COR-L47 (cell line): ENCODE results near the gene KCNJ12.
"Not testable (repeated sequence)": the region's sequence is repeated elsewhere in the genome, so short reads cannot be mapped to it uniquely, and the experiment has no call there.

ENCODE experiments used
- DNase-seq: peaks from one replicate; lab custom pipeline; 2025; lab: John Stamatoyannopoulos, UW

The KCNJ12 gene

GRCh38 chr17:21376081-21376758 lies at the start of gene KCNJ12:
TSS of gene KCNJ12 (plus strand) at chr17:21376357. CDS start at chr17:21415343, 38,986 bp downstream.
- no peak for DNase-seq

DNA sequence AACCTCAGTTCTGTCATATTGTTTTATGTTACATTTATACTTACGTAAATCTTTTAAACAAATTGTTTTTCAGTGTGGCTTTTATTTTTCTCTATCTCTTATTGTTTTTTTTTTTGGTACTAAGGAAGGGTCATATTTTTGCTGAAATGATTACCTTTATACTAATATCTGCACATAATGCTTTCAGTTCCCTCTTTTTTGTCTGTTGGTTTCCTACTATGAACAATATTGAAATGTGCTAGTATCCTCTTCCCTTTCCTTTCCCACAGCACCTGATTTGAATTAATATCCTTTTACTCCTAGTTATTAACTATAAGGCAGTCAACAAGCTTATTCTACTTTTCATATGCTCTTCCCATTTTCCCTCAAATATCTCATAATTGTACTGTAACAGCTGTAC lies 48.2 kb upstream of the KCNJ12 start:
- DNase-seq: not testable (repeated sequence)

DNA sequence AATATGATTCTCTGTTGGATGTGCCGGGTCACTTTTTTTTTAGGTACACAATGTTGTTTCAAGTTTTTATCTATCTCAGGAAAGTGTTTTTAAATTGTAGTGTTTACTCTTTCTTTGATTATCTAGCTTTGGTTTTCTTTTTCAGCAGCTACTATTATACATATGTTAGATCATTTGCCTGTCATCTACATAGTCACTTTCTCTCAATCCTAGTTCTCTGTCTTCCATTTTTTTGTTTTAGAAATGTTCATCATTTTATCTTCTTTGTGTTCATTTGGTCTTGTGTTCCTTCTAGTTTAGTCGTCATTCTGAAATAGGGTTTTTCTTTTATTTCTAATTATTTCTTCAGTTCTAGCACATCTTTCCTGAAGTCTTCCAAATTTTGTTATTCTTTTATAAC lies 47.4 kb upstream of the KCNJ12 start:
- not testable (repeated sequence) for DNase-seq

DNA sequence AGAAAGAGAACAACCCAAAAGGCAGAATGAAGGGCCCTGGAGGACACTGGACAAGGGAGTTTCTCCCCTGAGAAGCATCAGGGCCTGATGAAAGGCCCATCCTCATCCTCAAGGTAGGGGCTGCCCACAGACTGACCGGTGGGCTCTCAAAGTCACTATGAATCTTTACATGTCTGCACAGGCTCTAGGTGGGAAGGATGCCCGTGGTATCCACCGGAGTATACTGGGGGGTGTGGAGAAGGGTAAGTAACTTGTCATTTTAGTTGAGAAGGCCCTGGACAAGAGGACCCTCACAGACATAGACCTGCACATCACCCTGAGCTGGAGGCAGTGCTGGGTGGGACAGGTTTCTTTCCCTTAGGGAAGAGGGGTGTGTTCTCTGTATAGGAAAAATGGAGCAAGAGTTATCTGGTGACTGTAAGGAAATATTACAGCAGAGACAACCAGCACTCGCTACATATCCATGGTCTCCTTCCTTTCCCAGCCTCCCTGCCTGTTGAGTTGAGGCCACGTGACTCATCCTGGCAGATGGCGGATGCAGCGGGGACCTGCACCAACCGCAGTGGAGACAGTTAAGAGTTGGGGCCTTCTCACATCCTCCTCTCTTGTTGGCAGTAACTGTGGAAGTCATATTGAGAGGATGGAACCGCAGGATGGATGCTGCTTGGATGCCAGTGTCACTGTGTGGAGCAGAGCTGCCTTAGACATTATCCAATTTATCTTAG lies 45.6 kb upstream of the KCNJ12 start:
- DNase-seq: no peak

DNA sequence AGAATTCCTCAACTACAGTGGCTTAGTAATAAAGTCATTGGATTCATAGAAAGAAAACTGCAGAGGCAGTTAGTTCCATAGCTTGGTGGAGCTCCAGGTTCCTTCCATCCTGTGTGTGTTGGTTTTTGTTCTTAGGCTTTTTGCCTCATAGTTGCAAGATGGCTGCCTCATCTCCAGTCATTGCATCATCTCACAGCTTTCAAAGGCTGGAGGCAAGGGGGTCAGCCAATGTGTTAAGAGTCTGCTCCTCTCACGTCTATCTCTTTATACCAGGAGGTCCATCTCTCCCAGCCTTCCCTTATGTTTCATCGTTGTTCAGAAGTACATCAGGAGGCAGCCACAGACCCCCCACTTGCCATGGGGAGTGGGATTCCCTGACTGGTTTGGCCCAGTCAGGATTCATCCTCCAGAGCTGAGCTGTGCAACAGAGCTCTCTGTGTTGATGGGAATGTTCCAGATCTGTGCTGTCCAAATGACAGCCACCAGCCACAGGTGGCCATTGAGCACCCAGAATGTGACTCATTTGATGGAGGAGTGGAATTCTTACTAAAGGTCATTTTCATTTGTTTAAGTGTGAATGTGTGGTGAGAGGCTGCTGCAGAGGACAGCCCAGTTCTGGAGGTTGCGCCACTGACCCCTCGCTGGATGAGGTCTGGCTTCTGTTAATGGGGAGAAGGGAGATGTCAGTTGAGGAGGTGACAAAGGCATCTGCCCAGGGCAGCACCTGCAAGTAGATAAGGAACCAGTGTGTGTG lies 39.4 kb upstream of the KCNJ12 start:
- DNase-seq: not testable (repeated sequence)

DNA sequence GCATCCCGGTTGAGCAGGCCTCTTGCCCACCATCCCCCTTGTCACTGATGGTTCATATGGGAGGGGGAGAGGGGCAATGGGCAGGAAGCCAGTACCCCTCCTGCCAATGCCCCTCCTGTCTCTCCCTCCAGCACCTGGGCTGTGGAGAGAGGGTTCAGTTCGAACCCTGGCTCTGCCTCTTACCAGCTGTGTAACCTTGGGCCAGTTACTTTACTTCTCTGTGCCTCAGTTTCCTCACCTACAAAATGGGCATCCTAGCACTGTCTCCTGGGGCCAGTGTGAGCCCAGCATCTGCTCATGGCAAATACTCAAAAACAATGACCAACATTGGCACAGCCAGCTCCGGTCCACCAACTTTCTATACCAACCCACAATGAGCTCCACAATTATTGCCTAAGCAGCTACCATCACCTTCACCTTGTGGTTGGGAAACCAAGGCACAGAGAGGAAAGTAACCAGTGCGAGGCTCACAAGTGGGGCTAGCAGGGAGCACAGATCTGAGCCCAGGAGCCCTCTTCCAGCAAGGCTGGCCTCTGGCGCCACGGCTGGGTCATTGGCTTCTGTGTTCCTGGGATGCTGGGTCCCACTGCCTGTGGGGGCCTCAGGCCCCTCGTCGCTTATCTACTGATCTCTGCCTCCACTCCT lies 38.1 kb upstream of the KCNJ12 start:
- not testable (repeated sequence) for DNase-seq

DNA sequence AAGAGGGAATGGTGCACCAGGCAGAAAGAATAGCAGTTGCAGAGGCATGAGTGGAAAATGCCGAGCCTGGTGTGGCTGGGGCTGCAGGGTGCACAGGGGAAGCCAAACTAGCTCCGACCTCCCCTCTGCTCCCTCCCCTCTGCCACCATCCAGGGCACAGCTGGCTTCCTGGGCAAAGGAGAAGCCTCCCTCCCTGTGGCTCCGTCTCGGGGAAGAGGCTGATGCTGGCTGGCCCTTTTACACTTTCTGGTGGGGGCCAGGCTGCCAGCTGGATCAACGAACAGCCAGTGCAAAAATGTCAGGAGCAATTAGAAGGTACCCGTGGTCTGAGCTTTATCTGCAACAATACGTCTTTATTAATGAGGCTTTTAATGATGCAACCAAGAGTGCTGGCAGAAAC lies 37.1 kb upstream of the KCNJ12 start:
- DNase-seq: no peak

DNA sequence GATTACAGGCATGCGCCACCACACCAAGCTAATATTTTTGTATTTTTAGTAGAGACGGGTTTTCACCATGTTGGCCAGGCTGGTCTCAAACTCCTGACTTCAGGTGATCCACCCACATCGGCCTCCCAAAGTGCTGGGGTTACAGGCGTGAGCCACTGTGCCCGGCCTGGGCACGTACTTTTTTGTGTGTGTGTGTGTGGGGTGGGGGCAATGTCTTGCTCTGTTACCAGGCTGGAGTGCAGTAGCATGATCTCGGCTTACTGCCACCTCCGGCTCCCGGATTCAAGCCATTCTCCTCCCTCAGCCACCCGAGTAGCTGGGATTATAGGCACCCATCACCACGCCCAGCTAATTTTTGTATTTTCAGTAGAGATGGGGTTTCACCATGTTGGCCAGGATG lies 36.6 kb upstream of the KCNJ12 start:
- DNase-seq: not testable (repeated sequence)

- not testable (repeated sequence) for DNase-seq
These were observed 35.8 kb upstream of the KCNJ12 start for GRCh38 chr17:21340407-21340806.

- not testable (repeated sequence) for DNase-seq
These were observed 34.9 kb upstream of the KCNJ12 start for GRCh38 chr17:21341279-21341678.

DNA sequence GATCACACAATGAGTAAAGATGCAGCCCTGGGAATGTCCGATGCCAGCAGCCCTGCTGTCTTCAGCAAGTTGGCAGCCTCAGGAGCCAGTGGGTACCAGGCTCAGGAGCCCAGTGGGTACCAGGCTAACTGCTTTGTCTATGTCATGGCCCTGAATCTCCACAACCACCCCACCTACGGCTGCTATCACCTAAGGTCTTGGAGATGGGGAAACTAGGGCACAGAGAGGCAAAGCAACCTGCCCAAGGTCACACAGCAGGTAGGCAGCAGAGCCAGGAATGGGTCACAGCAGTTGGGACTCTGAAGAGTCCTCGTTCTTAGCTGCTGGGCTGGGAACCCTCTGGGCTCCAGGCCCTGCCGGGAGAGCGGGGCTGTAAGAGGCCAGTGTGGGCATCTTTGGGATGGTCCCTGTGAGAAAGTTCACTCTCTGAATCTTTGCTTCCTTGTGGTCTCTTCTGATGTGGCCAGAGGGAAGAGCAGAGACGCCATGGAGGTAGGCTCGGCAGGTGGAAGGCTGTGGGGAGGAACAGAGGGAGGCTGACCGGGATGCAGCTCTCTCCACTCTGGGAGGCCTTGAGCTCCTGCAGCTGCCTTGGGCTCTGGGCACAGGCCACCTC lies 34.1 kb upstream of the KCNJ12 start:
- DNase-seq: not testable (repeated sequence)

DNA sequence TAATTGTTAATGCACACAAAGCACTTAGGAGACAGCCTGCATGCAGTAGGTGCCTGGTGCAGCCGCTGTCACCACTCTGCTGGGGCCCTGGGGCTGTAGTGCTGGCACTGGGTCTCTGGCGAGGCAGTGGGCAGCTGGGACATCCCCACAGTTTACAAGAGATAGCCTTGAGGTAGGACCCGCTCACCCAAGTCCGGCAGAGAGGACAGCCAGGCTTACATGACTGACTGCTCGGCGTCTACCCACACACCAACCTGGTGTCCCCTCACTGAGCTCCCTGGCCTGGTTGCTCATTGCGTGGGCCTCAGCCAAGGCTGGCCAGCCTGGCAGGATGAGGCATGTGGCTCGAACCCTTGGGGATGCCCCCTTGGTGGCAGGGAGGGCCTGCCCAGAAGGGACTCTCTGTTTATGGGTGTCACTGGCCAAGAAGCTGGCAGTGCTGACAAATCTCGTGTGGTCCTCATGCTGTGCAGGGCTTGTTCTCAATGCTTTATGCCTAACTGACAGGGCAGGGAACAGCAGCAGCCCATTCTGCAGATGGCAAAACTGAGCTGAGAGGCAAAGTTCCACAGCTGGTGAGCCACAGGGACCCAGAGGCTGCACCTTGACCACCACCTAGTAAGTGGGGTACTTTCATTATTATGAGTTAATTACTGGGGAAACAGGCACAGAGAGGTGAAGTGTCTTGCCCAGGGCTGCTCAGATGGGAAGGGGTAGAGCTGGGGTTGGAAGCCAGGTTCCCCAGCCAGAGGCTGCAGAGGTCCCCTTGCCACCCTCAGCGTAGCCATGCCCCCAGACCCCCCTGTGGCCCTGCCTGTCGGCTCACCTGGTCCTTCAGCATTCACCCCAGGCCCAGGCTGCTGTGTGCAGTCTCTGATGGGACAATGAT lies 32.9 kb upstream of the KCNJ12 start:
- DNase-seq: not testable (repeated sequence)

- not testable (repeated sequence) for DNase-seq
These were observed 31.4 kb upstream of the KCNJ12 start for GRCh38 chr17:21344801-21345200.

- no peak for DNase-seq
These were observed 30.9 kb upstream of the KCNJ12 start for GRCh38 chr17:21345236-21345635.

- not testable (repeated sequence) for DNase-seq
These were observed 30.1 kb upstream of the KCNJ12 start for GRCh38 chr17:21346107-21346506.

DNA sequence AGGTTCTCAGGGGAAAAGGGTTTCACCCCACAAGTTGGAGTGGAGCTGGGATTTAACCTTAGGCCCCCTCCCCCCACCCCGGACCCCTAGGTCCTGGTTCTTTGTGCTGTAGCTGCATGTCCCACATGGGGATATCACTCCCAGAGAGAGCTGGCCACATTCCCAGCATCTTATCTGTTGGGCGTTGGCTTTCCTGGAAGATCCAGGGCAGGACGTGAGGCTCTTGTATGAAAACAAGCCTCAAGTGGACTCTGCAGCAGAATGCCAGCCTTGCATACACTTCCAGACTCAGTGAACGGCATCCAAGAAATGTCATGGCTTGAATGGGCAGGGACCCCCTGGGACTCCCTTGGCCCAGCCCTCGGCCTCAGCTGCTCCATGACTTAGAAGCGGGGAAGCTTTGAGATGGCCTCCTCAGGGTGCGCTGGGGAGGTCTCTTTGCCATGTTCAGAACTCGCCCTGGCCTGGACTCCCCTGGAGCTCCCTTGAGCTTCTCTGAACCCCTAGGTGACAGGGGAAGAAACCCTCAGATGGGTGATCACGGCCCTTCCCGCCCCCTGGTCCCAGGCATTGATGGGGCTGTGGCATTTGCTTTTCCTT lies 29.4 kb upstream of the KCNJ12 start:
- DNase-seq: not testable (repeated sequence)

DNA sequence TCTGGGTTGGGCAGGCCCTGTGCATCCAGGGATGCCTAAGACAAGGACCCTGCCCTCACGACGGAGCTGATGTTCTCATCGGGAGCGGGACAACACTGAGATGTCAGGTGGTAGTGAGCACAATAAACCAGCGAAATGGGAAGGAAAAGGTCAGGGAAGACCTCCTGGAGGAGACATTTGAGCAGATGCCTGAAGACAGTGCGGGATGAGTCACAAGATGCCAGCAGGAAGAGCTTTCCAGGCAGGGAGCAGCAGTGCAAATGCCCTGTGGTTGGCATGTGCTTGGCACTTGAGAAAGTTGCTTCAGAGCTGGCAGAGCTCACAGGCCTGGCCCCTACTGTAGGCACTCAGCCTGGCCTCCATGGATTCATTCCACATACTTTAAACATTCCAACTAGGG lies 28.5 kb upstream of the KCNJ12 start:
- not testable (repeated sequence) for DNase-seq

DNA sequence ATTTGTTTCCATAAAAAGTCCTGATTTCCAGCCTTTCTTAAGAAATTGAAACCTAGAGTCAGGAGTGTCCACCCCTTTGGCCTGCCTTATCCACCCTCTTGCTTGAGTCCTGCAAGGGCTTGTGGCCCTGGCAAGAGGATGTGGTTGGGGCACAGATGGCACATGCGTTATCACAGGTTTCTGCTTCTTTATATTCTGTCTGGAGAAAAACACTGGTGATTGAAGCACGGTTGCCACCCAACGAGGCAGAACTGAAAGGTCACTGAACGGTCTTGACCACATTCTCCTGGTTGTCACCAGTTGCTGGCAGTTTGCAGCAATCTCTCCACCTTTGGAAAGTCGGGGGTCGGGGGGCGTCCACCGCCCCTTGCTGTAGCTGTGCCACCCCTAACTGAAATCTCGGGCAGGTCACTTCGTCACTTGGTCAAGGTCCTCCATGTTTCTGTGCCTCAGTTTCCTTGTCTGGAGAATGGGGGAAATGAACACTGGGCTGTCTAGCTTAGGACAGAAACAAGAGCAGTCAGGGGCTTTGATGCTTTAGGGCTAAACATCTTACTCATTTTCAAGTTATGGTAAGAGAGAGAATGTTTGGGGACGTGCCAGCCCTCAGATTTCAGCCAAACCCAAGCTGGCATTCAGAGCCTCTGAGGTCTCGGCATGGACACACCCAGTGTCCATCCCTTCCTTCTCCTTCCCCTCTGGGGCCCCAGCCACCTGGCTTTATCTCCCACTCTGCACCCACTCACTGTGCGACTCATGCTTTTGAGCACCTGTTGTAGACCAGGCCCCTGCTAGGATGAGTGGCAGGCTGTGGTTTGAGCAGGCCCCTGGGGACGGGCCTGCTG lies 27.9 kb upstream of the KCNJ12 start:
- not testable (repeated sequence) for DNase-seq

DNA sequence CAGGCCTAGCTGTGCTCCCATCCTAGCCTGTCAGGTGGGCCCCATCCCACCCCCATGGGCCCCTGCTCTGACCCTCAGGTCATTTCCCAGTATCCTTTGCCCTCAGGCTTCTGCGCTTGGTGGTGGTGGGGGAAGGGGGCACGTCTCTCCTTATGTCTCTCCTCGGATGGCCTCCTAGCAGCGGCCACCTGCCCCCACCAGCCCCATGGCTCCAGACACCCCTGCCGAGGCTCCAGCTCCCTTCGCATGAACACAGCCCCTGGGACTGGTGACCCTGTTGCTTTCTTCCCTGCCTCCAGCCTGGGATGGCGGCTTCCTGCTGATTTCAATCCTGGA lies 27.3 kb upstream of the KCNJ12 start:
- DNase-seq: not testable (repeated sequence)
